NCI-H2107 (cell line): ENCODE data around the gene MTHFSD.

Experiments
- DNase-seq: peaks from one replicate; lab custom pipeline; 2025; lab: John Stamatoyannopoulos, UW

The MTHFSD gene

GRCh38 chr16:86550281-86550680 lies 4.8 kb downstream of the MTHFSD start:
- no peak for DNase-seq

- DNase-seq = no peak
These were observed 5.2 kb downstream of the MTHFSD start for GRCh38 chr16:86549893-86550190.

GRCh38 chr16:86549076-86549892 lies 5.8 kb downstream of the MTHFSD start:
- DNase-seq = no peak

- DNase-seq = no peak
These were observed 7.7 kb downstream of the MTHFSD start for GRCh38 chr16:86547286-86547685.

GRCh38 chr16:86546638-86547013 lies 8.4 kb downstream of the MTHFSD start:
- no peak for DNase-seq

- no peak for DNase-seq
These were observed 8.9 kb downstream of the MTHFSD start for GRCh38 chr16:86545954-86546637.

- no peak for DNase-seq
These were observed 9.6 kb downstream of the MTHFSD start for GRCh38 chr16:86545481-86545880.

GRCh38 chr16:86542756-86543750 lies 12.0 kb downstream of the MTHFSD start:
- no peak for DNase-seq

GRCh38 chr16:86541560-86541959 lies 13.5 kb downstream of the MTHFSD start:
- DNase-seq = no peak

GRCh38 chr16:86540894-86541293 lies 14.1 kb downstream of the MTHFSD start:
- no peak for DNase-seq

GRCh38 chr16:86538196-86538780 lies 16.7 kb downstream of the MTHFSD start:
- no peak for DNase-seq

GRCh38 chr16:86537486-86537885 lies 17.5 kb downstream of the MTHFSD start:
- no peak for DNase-seq

- DNase-seq = no peak
These were observed 18.4 kb downstream of the MTHFSD start for GRCh38 chr16:86536621-86537020.

- no peak for DNase-seq
These were observed 20.0 kb downstream of the MTHFSD start for GRCh38 chr16:86534779-86535615.

- DNase-seq = no peak
These were observed 21.2 kb downstream of the MTHFSD start for GRCh38 chr16:86533767-86534351.

- DNase-seq = no peak
These were observed 22.0 kb downstream of the MTHFSD start for GRCh38 chr16:86533076-86533475.

- DNase-seq = no peak
These were observed 22.6 kb downstream of the MTHFSD start for GRCh38 chr16:86532526-86532815.

GRCh38 chr16:86531641-86532525 lies 23.2 kb downstream of the MTHFSD start:
- DNase-seq = no peak

- DNase-seq = no peak
These were observed 23.9 kb downstream of the MTHFSD start for GRCh38 chr16:86531191-86531545.
